Ascending aorta (tissue), 2 donors: ENCODE measurements around the gene ATP9B. TPM values are rescaled to one million over a fixed set of nuclear protein-coding genes. Genes with fewer than 3 reads are reported as not detected.
A peak's percentile ranks its signal among the peaks of the same experiment; 100 is the strongest.

Experiments used
- DNase-seq, 2 donors: peaks; one replicate each; pipeline ENCODE4 v3.0.0-alpha.2; 2019; ENCODE audit warnings: low spot score in 2 of 2
- H3K27ac ChIP-seq, 2 donors: fragments of 200-600 bp; sonication (generic); one replicate each; pipeline ENCODE4 v1.5.1; 2016 to 2017; ENCODE audit warnings: mild to moderate bottlenecking in 1 of 2
- H3K27me3 ChIP-seq: fragments of 200-600 bp; sonication (generic); one replicate; pipeline ENCODE4 v1.5.1; 2017
- H3K36me3 ChIP-seq, 2 donors: fragments of 200-600 bp; sonication (generic); one replicate each; pipeline ENCODE4 v1.5.1; 2016
- H3K4me1 ChIP-seq, 2 donors: fragments of 200-600 bp; sonication (generic); one replicate each; pipeline ENCODE4 v1.5.1; 2016 to 2017; ENCODE audit warnings: mild to moderate bottlenecking in 1 of 2
- H3K4me3 ChIP-seq, 2 donors: fragments of 200-600 bp; sonication (generic); one replicate each; pipeline ENCODE4 v1.5.1; 2016 to 2017; ENCODE audit warnings: mild to moderate bottlenecking in 1 of 2
- H3K9me3 ChIP-seq, 2 donors: fragments of 200-600 bp; sonication (generic); one replicate each; pipeline ENCODE4 v1.5.1; 2016
- intact Hi-C: fragments of 100-400 bp; cut with DNase I; formaldehyde crosslinking; loops from one replicate; pipeline ENCODE4 v1.15.1; 2023
- total RNA-seq: library from RNA; depleted of rRNA; stranded (reverse); fragments of >200 nt; gene quantifications from one replicate; pipeline ENCODE4 v1.1.0, GENCODE V29; 2016
- TF ChIP-seq, protein P1 (sequence below), 3 experiments: fragments of 200-600 bp in 2 of 3; fragments of 450-650 bp in 1 of 3; sonication (generic) in 2 of 3; IDR thresholded peaks; one replicate each; pipeline ENCODE4 v1.5.1; 2016 to 2019; ENCODE audit warnings: antibody characterized with exemption in 3 of 3, mild to moderate bottlenecking in 1 of 3, moderate library complexity in 1 of 3

Gene ATP9B
- total RNA-seq, 1 donor from 2014 or later: 14.4 TPM

DNA sequence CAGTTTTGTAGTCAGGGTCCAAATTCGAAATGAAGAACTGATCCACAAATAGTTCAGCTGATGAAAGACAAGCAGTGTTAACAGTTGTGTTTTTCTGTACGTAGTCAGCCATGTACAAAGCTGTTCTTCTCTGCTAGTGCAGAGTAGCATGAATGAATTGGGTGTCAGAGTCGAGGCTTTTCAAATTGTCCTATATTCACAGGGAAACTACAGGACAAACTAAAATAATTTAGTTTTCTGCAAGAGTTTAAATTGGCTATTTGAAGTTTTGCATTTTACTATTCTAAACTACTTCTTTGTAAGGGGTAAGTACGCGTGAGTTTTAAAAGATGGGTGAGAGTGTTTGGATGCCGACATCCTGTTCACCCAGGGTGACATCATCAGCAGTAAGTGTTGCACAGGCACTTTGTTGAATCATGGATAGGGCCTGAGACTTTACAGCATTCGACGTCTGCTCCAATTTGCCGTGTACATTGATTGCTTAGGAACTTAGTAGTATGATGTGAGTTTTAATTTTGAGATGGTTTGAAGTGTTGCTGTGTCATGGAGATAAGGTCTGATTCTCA lies 179.4 kb downstream of the ATP9B start:
- Histone ChIP-seq H3K27me3 (no peaks in the 10 kb centered on the region), H3K9me3 (no peaks in the 10 kb centered on the region), H3K27ac (no peak overlapping the region), H3K4me3 (no peak overlapping the region), H3K4me1 (peaks cover 0 to 6% of the 10 kb centered on the region in 2 donors), H3K36me3 (no peaks in the 10 kb centered on the region)
- intact Hi-C loops: no loop called here
- no peak for DNase-seq
- TF ChIP-seq, protein P1, sequence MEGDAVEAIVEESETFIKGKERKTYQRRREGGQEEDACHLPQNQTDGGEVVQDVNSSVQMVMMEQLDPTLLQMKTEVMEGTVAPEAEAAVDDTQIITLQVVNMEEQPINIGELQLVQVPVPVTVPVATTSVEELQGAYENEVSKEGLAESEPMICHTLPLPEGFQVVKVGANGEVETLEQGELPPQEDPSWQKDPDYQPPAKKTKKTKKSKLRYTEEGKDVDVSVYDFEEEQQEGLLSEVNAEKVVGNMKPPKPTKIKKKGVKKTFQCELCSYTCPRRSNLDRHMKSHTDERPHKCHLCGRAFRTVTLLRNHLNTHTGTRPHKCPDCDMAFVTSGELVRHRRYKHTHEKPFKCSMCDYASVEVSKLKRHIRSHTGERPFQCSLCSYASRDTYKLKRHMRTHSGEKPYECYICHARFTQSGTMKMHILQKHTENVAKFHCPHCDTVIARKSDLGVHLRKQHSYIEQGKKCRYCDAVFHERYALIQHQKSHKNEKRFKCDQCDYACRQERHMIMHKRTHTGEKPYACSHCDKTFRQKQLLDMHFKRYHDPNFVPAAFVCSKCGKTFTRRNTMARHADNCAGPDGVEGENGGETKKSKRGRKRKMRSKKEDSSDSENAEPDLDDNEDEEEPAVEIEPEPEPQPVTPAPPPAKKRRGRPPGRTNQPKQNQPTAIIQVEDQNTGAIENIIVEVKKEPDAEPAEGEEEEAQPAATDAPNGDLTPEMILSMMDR (IDR thresholded peaks at IDR 0.05): no peak

DNA sequence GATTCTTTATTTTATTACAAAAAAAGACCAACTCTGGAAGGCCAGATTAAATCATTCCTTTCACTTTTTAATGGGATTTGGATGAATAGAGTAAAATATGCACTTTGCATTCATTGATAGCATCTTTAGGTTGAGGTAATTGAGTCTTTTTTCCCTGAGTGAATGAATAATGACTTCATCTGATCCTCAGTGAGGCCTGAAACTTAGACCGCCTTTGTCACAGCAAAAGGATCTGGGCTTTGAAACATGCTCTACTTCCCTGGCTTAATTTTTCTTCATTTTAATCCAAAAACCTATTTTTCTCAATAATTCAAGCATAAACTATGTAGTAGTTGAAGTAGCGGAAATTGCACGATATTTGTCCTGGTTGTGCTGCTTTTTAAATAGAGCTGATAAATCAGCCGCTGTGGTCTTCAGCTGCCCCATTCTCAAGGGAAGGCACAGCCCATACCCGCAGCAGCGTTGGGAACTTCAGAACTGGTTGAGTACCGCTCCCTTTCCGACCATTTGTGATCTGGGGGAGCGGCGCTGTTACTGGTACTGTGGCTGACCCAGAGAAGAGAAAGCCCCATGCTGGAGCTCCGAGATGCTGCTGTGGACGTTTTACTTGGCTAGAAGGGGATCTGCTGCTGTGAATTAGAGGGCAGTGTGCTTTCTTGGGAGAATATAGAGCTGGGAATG lies 181.2 kb downstream of the ATP9B start:
- no peaks in the 10 kb centered on the region for H3K27me3 ChIP-seq
- TF ChIP-seq, protein P1 (IDR thresholded peaks at IDR 0.05): no peak
- H3K4me1 ChIP-seq: peaks cover 0 to 6% of the 10 kb centered on the region in 2 donors
- H3K4me3 ChIP-seq: no peak overlapping the region
- H3K27ac ChIP-seq: no peak overlapping the region
- intact Hi-C loops: no loop called here
- H3K36me3 ChIP-seq: peaks cover 3 to 7% of the 10 kb centered on the region in 2 donors
- H3K9me3 ChIP-seq: no peaks in the 10 kb centered on the region
- DNase-seq: no peak

DNA sequence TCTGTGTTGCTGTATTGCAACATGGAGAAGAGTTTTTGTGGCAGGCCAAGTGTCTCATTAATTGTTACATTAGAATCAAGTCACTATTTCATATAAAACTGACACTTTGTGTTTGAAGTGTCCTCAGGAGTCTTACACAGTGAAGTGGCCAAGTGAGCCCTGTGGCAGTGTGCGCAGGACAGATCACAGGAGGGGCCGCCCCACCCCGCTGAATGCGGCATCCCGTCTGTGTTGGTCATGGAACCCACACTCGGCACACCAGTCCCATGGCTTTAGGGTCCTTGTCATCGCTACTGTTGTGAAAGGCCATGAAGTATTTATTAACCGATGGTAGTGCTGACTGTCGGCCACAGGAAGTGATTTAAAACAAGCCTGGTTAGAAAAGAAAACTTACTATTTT lies 181.8 kb downstream of the ATP9B start:
- peaks cover 3 to 10% of the 10 kb centered on the region in 2 donors for H3K36me3 ChIP-seq
- TF ChIP-seq, protein P1 (IDR thresholded peaks at IDR 0.05): no peak
- H3K27me3 ChIP-seq: no peaks in the 10 kb centered on the region
- no peak overlapping the region for H3K27ac ChIP-seq
- no peak overlapping the region for H3K4me3 ChIP-seq
- peaks cover 0 to 6% of the 10 kb centered on the region in 2 donors for H3K4me1 ChIP-seq
- H3K9me3 ChIP-seq: no peaks in the 10 kb centered on the region
- DNase-seq: no peak
- intact Hi-C loops: no loop called here

DNA sequence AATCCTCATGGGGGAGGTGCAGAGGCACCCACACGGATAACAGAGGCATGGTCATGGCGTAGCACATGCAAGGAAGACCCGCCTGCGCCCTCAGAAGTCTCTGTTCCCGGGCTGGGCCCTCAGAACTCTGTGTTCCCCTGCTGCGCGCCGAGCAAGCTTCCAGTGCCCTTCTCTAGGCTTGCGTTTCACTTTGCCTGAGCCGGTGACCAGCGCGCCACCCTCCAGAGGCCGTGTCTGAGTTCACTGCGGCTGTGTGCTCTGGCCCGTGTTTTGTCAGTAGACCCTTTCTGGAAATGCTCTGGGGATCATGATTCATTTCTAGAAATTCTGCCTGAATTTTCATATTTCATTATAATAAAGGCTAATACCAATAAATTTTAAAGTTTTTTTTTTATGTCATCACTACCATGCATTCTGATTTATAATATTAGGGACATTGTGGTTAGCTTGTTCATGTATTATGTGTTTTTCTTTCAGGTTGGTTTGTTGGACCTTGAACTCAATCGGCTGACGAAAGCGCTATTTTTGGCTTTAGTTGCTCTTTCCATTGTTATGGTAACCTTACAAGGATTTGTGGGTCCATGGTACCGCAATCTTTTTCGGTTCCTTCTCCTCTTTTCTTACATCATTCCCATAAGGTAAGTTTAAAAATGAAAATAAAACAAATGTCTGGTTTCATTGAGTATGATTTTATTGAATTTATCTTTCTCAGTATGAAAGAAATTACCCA lies 183.9 kb downstream of the ATP9B start:
- Histone ChIP-seq H3K36me3 (peaks cover 3 to 14% of the 10 kb centered on the region in 2 donors), H3K4me1 (peaks cover 0 to 6% of the 10 kb centered on the region in 2 donors), H3K4me3 (peak overlapping the region; percentile 14 to 54), H3K27me3 (no peaks in the 10 kb centered on the region), H3K9me3 (no peaks in the 10 kb centered on the region), H3K27ac (peak overlapping the region; percentile 79 to 83)
- DNase-seq: peak in 1 of 2 donors; percentile 76
- intact Hi-C loops: loop anchor here (2.0 kb wide), 1 partner anchor 184 kb away; the partner anchor contains the start of gene ATP9B
- TF ChIP-seq, protein P1 (IDR thresholded peaks at IDR 0.05): no peak

DNA sequence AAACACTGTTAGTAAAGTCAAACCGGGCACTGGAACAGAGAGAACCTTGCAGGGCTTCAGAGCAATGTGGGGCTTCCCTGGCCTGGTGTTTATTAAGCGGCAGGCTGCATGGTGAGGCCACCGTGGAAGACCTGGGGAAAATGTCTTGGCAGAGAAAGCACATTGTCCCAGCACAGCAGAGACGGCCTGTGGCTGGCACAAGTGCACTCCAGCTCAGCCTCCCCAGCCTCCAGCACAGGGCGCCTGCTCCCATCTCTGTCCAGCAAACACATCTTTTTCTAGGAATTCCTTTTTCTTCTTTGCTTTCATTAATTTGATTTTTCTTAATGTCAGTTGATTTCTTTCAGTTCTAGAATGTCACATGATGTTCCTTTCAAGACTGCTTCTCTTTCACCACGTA lies 188.3 kb downstream of the ATP9B start:
- intact Hi-C loops: no loop called here
- H3K27me3 ChIP-seq: no peaks in the 10 kb centered on the region
- H3K4me3 ChIP-seq: no peak overlapping the region
- H3K4me1 ChIP-seq: no peaks in the 10 kb centered on the region
- H3K9me3 ChIP-seq: no peaks in the 10 kb centered on the region
- TF ChIP-seq, protein P1 (IDR thresholded peaks at IDR 0.05): no peak
- H3K27ac ChIP-seq: no peak overlapping the region
- peaks cover 3 to 14% of the 10 kb centered on the region in 2 donors for H3K36me3 ChIP-seq
- DNase-seq: no peak
